ENCODE data around the gene UBTD2.

Gene UBTD2

DNA sequence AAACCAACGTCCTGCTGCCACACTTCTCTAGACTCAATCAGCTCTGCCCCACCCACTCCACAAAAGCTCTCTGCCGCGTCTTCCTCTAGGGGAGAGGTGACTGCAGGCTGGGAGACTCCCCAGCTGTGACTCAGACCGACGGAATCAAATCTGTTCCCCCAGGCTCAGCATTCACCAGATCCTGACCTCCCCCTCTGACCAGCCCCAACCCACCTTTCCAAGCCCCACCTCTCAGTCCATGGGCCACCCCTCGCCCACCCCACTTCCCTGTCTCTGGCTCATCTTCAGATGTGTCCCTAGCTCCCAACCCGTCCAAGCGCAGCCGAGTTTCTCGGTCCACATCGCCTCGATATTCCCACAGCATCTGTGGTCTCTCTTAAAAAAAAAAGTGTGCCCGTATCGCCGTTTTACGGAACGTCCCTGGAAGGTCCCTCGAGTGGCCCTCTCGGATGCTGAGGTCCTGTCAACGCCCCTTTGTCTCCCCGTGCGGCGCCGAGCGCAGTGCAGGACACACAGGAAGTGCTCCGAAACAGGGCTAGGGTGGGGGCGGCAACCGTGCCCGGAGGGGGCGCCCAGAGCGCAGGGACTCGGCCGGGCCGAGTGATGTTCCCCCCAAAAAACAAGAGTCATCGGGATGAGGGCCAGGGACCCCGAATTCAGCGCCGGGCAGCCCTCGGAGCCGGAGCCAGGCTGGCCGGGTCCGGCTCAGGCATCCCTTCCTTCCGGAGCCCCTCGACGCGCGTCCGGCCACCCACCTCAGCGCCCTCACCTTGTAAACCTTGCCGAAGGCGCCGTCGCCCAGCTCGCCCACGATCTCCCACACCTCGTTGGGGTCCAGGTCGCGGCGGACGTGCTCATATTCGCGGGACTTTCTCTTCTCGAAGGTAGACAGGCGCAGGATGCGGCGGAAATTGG lies 96.2 kb downstream of the UBTD2 start:
- H3K27me3 ChIP-seq (ENCODE audit: control insufficient read depth, insufficient read depth, low read length), result peaks cover 2% of the 10 kb centered on the region

GRCh38 chr5:172186114-172186695 lies 97.4 kb downstream of the UBTD2 start:
- peaks cover 2% of the 10 kb centered on the region for H3K27me3 ChIP-seq (ENCODE audit: control insufficient read depth, insufficient read depth, low read length)
- H3K4me1 ChIP-seq (ENCODE audit: control insufficient read depth, insufficient read depth, low read length), result peaks cover 4% of the 10 kb centered on the region
- H3K36me3 ChIP-seq (ENCODE audit: control insufficient read depth, insufficient read depth, low read length), result peaks cover 3% of the 10 kb centered on the region
- H3K4me3 ChIP-seq (ENCODE audit: low read depth, low read length), result peak overlapping the region; percentile 91
- no peaks in the 10 kb centered on the region for H3K9me3 ChIP-seq (ENCODE audit: control insufficient read depth, insufficient read depth, low read length)
- peak overlapping the region; percentile 47 for H3K9ac ChIP-seq (ENCODE audit: low read depth, low read length)

More for the DNA sequence above, 96.2 kb downstream of the UBTD2 start:
- Histone ChIP-seq H3K36me3 (ENCODE audit: control insufficient read depth, insufficient read depth, low read length) (peaks cover 3% of the 10 kb centered on the region), H3K4me1 (ENCODE audit: control insufficient read depth, insufficient read depth, low read length) (peaks cover 4% of the 10 kb centered on the region), H3K9me3 (ENCODE audit: control insufficient read depth, insufficient read depth, low read length) (no peaks in the 10 kb centered on the region), H3K9ac (ENCODE audit: low read depth, low read length) (peak overlapping the region; percentile 60), H3K4me3 (ENCODE audit: low read depth, low read length) (peak overlapping the region; percentile 91)

GRCh38 chr5:172185096-172185461 lies 98.5 kb downstream of the UBTD2 start:
- peak overlapping the region; percentile 12 for H3K9ac ChIP-seq (ENCODE audit: low read depth, low read length)
- H3K9me3 ChIP-seq (ENCODE audit: control insufficient read depth, insufficient read depth, low read length), result no peaks in the 10 kb centered on the region
- H3K4me1 ChIP-seq (ENCODE audit: control insufficient read depth, insufficient read depth, low read length), result peaks cover 4% of the 10 kb centered on the region
- peaks cover 3% of the 10 kb centered on the region for H3K36me3 ChIP-seq (ENCODE audit: control insufficient read depth, insufficient read depth, low read length)
- H3K4me3 ChIP-seq (ENCODE audit: low read depth, low read length), result no peak overlapping the region
- peaks cover 2% of the 10 kb centered on the region for H3K27me3 ChIP-seq (ENCODE audit: control insufficient read depth, insufficient read depth, low read length)

DNA sequence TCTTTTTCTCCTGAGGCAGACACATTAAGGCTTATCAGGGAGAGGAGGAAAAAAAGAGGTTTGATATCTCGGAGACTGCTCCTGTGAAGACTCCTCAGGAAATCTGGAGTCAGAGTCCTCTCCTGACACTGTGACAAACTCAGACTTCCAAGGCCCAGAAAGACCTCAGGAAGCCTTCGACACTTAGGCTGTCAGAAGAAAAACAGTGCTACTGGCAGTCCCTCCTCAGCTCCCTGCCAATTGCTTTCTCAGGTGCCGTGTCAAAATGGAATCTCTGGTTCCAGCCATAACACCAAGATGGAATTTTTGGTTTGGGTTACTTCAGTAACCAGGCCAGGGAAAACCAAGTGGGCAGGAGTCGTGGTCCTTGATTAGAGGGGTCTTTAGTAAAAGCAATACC lies 99.7 kb downstream of the UBTD2 start:
- Histone ChIP-seq H3K27me3 (ENCODE audit: control insufficient read depth, insufficient read depth, low read length) (no peaks in the 10 kb centered on the region), H3K4me1 (ENCODE audit: control insufficient read depth, insufficient read depth, low read length) (peaks cover 13% of the 10 kb centered on the region), H3K4me3 (ENCODE audit: low read depth, low read length) (no peak overlapping the region), H3K36me3 (ENCODE audit: control insufficient read depth, insufficient read depth, low read length) (peaks cover 3% of the 10 kb centered on the region), H3K9me3 (ENCODE audit: control insufficient read depth, insufficient read depth, low read length) (no peaks in the 10 kb centered on the region), H3K9ac (ENCODE audit: low read depth, low read length) (peak overlapping the region; percentile 37)

DNA sequence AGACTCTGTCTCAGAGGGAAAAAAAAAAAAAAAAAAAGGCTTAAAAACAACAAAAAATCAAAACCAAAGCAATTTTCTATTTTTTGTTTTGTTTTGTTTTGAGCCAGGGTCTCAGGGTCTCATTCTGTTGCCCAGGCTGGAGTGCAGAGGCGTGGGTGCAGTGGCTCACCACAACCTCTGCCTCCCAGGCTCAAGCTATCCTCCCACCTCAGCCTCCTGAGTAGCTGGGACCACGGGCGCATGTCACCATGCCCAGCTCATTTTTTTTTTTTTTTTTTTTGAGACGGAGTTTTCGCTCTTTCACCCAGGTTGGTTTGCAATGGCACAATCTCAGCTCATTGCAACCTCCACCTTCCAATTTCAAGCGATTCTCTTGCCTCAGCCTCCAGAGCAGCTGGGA lies 101.3 kb downstream of the UBTD2 start:
- Histone ChIP-seq H3K27me3 (ENCODE audit: control insufficient read depth, insufficient read depth, low read length) (no peaks in the 10 kb centered on the region), H3K4me3 (ENCODE audit: low read depth, low read length) (no peak overlapping the region), H3K36me3 (ENCODE audit: control insufficient read depth, insufficient read depth, low read length) (peaks cover 3% of the 10 kb centered on the region), H3K4me1 (ENCODE audit: control insufficient read depth, insufficient read depth, low read length) (peaks cover 20% of the 10 kb centered on the region), H3K9me3 (ENCODE audit: control insufficient read depth, insufficient read depth, low read length) (no peaks in the 10 kb centered on the region), H3K9ac (ENCODE audit: low read depth, low read length) (no peak overlapping the region)

DNA sequence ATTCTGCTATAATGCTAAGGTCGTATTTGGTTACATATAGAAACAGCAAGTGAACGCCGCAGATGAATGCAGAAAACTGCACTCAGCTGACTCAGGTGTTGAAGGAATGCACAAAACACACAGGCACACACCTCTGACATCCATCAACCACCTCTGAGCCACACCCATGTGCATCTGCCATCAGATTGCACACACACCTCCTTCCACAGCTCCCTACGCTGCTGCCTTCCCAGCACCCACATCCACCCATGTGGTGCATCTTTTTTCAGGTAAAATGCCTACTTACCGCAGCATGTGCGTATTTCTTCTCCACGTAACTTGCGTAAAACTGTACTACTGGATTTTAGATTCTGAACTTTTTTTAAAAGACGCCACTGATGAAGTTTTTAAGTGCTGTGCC lies 102.6 kb downstream of the UBTD2 start:
- Histone ChIP-seq H3K9ac (ENCODE audit: low read depth, low read length) (no peak overlapping the region), H3K27me3 (ENCODE audit: control insufficient read depth, insufficient read depth, low read length) (no peaks in the 10 kb centered on the region), H3K4me3 (ENCODE audit: low read depth, low read length) (no peak overlapping the region), H3K36me3 (ENCODE audit: control insufficient read depth, insufficient read depth, low read length) (peaks cover 3% of the 10 kb centered on the region), H3K4me1 (ENCODE audit: control insufficient read depth, insufficient read depth, low read length) (peaks cover 16% of the 10 kb centered on the region), H3K9me3 (ENCODE audit: control insufficient read depth, insufficient read depth, low read length) (no peaks in the 10 kb centered on the region)

DNA sequence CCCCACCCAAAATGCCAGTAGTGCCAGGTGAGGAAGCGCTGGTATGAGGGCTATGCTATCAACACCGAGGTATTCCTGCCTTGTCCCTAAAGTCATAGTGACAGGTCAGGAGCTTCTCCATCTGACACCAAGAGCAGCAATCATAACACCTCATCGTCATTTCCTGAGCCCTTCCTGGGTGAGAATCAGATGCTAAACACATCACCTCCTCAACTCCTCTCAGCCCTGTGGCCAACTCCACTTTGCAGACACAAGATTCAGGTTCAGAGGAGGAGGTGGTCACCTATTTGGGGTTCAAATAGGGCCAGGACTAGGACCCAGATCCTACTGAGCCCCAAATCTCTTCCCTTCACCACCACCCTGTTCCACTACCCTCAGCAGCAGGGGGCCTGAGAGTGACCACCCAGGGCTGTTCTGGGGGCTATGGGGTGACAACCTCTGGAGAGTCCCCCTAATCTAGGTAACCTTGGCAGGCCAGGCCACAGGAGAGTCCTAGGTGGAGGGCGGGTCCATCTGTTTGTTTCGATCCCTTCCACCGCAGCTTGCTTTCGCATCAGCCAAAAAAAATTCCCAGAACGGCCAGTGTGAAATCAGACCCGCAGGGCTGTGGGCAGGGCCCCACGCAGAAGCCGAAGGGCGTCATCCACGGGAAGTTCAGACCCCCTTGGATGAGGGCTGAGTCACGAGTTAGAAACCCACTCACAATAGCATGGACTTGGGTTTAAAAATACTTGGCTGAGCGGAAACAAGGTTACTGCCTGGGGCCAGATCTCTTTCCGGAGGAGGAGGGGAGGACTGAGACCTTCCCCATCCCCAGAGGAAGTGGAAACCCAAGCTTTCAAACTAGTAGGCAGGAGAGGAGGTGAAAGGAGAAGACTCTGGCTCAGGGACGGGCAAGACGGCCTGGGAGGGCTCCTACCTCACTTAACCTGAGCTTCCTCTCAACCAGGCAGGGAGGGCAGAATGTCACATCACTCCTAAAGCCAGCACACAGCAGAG lies 104.3 kb downstream of the UBTD2 start:
- Histone ChIP-seq H3K9me3 (ENCODE audit: control insufficient read depth, insufficient read depth, low read length) (no peaks in the 10 kb centered on the region), H3K27me3 (ENCODE audit: control insufficient read depth, insufficient read depth, low read length) (no peaks in the 10 kb centered on the region), H3K4me1 (ENCODE audit: control insufficient read depth, insufficient read depth, low read length) (peaks cover 21% of the 10 kb centered on the region), H3K36me3 (ENCODE audit: control insufficient read depth, insufficient read depth, low read length) (peaks cover 2% of the 10 kb centered on the region), H3K4me3 (ENCODE audit: low read depth, low read length) (no peak overlapping the region), H3K9ac (ENCODE audit: low read depth, low read length) (no peak overlapping the region)

DNA sequence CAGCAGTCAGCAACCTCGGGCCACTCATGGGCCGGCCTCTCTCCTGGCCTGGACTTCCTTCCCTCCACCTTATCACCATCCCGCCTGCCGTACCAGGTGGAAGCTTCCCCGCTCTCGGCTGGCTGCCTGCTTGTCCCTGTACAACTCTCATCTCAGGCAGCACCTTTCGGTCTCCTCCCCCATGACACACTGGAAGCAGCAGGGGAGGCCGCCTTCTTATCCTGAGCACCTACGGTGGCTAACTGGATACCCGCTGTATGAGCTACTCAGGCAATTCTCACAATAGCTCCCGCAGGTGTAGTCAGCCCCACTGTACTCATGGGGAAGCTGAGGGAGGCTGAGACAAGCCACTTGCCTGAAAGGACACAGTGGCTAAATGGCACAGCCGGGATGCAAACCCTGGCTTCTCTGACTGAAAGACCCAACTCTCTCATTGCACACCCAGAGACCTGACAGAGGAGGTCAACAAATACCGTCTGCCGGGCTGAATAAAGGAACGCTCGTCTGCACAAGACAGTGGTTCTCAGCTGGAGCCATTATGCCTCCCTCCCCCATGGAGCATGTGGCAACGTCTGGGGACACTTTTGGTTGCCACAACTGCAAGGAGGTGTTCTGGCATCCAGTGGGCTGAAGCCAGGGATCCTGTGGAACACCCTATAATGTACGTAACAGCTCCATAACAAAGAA lies 105.1 kb downstream of the UBTD2 start:
- Histone ChIP-seq H3K9ac (ENCODE audit: low read depth, low read length) (no peak overlapping the region), H3K9me3 (ENCODE audit: control insufficient read depth, insufficient read depth, low read length) (no peaks in the 10 kb centered on the region), H3K4me1 (ENCODE audit: control insufficient read depth, insufficient read depth, low read length) (peaks cover 21% of the 10 kb centered on the region), H3K36me3 (ENCODE audit: control insufficient read depth, insufficient read depth, low read length) (no peaks in the 10 kb centered on the region), H3K4me3 (ENCODE audit: low read depth, low read length) (no peak overlapping the region), H3K27me3 (ENCODE audit: control insufficient read depth, insufficient read depth, low read length) (no peaks in the 10 kb centered on the region)

DNA sequence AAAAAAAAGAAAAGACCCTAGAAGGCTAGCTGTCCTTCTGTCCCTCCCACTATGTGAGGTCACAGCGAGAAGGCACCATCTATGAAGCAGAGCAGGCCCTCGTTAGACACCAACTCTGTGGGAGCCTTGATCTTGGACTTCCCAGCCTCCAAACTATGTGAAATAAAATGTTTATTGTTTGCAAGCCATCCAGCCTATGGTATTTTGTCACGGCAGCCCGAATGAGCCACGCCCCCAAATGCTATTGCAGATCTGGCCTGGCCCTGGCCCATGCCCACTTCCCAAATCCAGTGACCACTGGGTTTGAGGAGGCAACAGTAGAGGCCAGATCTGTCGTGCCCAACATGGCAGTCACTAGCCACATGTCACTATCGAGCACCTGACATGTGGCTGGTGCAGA lies 106.4 kb downstream of the UBTD2 start:
- peaks cover 21% of the 10 kb centered on the region for H3K4me1 ChIP-seq (ENCODE audit: control insufficient read depth, insufficient read depth, low read length)
- no peaks in the 10 kb centered on the region for H3K27me3 ChIP-seq (ENCODE audit: control insufficient read depth, insufficient read depth, low read length)
- no peak overlapping the region for H3K9ac ChIP-seq (ENCODE audit: low read depth, low read length)
- no peaks in the 10 kb centered on the region for H3K36me3 ChIP-seq (ENCODE audit: control insufficient read depth, insufficient read depth, low read length)
- no peak overlapping the region for H3K4me3 ChIP-seq (ENCODE audit: low read depth, low read length)
- H3K9me3 ChIP-seq (ENCODE audit: control insufficient read depth, insufficient read depth, low read length), result no peaks in the 10 kb centered on the region

DNA sequence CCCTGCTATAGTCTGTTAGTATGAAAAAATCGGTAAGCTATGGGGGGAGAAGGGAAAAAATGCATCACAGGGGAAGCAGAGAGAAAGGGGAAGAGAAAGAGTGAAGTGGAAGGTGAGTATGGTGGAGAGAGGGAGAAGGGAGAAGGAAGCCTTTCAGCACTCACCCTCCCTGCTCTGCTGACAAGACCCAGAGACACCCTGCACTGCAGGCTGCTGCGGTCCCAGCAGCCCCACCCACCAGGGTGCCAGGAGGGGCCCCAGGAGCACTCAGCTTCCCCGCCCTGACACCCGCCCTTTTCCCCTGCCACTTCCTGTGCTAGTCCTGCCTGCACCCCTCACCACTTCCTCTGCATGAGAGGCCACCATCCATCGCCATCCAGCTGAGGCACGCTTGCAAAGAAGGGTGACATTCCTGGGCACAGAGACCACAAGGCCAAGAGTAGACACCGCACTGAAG lies 108.3 kb downstream of the UBTD2 start:
- no peaks in the 10 kb centered on the region for H3K9me3 ChIP-seq (ENCODE audit: control insufficient read depth, insufficient read depth, low read length)
- no peak overlapping the region for H3K4me3 ChIP-seq (ENCODE audit: low read depth, low read length)
- peaks cover 21% of the 10 kb centered on the region for H3K4me1 ChIP-seq (ENCODE audit: control insufficient read depth, insufficient read depth, low read length)
- no peaks in the 10 kb centered on the region for H3K27me3 ChIP-seq (ENCODE audit: control insufficient read depth, insufficient read depth, low read length)
- no peak overlapping the region for H3K9ac ChIP-seq (ENCODE audit: low read depth, low read length)
- no peaks in the 10 kb centered on the region for H3K36me3 ChIP-seq (ENCODE audit: control insufficient read depth, insufficient read depth, low read length)

Measured in iPS-15b (cell line).